Activated gamma-delta T cell (primary cell): ENCODE measurements around the gene SLCO3A1.
"Not testable (repeated sequence)": the region's sequence is repeated elsewhere in the genome, so short reads cannot be mapped to it uniquely, and the experiment has no call there.

Experiments used
- DNase-seq: peaks from one replicate; lab custom pipeline; 2025; lab: John Stamatoyannopoulos, UW

The SLCO3A1 gene

DNA sequence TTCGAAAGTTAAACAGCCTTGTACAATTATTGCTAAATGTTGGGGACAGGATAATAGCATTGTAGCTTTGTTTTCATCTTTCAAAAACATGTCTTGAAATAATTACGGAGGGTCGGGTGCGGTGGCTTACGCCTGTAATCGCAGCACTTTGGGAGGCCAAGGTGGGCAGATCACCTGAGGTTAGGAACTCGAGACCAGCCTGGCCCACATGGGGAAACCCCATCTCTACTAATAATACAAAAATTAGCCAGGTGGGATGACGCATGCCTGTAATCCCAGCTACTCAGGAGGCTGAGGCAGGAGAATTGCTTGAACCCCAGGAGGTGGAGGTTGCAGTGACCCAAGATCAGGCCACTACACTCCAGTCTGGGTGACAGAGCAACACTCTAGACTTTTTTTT is 216.7 kb downstream of the SLCO3A1 start:
- DNase-seq, result not testable (repeated sequence)

- DNase-seq, result no peak
Measured at GRCh38 chr15:92071045-92071634, 217.6 kb downstream of the SLCO3A1 start.

DNA sequence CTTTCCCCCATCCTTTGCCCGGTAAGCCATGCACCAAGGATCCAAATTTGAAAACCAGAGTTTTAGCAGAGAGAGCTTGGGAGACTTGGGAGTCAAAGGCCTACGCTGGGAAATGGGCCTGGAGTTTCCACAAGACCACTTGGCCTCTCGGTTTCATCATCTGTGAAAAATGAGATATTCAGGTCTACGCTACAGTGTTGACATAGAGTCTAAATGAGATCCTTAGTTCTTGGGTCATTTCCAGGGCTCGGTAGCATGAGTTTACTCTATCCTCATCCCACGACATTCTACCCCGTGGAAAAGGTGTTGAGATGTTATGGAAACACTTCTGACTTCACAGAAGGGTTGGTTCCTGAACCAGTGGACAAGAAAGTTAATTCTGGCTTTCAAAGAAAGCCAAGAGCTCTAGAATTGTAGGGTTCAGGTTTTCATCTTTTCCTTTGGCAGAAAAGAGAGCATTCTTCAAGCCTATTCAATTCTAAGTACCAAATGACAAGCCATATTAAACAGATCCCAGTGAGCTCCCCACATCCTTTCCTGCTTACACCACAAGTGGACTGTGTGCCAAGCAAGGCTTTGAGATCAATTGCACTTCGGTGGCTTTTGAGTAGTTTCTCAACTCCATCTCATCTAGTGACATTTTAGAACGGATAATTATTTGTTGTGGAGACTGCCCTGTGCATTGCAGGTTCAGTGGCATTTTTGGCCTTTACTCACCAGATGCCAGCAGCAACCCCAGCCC is 219.7 kb downstream of the SLCO3A1 start:
- no peak for DNase-seq

DNA sequence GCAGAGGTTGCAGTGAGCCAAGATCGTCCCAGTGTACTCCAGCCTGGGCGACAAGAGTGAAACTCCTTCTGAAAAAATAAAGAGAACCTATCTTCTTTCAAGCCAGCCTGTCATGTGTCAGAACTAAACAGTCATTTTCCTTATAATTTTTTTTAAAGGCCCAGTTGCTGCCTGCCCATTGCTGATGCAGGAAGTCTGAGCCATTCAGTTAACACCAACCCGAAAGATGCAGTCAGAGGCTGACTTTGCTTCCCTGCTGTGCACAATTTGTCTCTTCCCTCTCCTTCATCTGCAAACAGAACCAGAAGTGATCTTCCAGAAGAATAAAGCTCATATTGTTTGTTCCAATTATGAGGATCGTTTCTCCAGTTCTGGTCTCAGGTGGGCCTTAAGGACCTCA is 220.6 kb downstream of the SLCO3A1 start:
- DNase-seq, result no peak

- DNase-seq, result no peak
Measured at GRCh38 chr15:92074646-92075045, 221.1 kb downstream of the SLCO3A1 start.

GRCh38 chr15:92075764-92076163 is 222.3 kb downstream of the SLCO3A1 start:
- DNase-seq, result no peak

GRCh38 chr15:92076541-92076940 is 223.0 kb downstream of the SLCO3A1 start:
- DNase-seq, result no peak

- no peak for DNase-seq
Measured at GRCh38 chr15:92077353-92078085, 224.0 kb downstream of the SLCO3A1 start.

- DNase-seq, result no peak
Measured at GRCh38 chr15:92078270-92078669, 224.8 kb downstream of the SLCO3A1 start.

GRCh38 chr15:92079047-92079446 is 225.5 kb downstream of the SLCO3A1 start:
- DNase-seq, result no peak

DNA sequence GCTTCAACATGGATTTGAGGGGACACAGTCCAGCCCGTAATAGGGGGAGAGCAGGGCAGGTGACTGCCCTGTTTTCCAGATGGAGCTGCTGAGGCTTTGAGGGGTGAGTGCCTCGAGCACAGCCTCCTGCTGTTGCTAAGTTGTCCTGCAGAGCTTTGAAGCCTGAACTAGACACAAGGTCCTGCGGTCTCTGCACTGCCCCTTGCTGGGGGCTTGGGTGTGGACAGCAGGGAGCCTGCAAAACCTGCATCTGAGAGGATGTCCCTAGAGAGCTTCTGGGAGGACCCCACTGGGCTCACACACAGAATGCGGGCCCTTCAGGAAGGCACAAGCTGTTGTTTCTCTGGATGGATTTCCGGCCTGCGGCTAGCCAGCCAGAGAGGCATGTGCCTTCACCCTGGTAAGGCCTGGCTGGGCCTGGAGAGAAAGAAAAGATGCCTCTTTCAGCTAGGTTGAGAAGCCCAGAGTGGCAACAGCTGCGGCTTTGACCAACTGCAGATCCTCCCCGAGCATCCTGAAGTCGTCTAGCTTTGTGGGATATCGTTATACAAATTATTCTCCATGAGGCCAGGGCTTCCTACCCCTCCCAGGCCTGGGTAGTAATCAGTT is 226.2 kb downstream of the SLCO3A1 start:
- no peak for DNase-seq

DNA sequence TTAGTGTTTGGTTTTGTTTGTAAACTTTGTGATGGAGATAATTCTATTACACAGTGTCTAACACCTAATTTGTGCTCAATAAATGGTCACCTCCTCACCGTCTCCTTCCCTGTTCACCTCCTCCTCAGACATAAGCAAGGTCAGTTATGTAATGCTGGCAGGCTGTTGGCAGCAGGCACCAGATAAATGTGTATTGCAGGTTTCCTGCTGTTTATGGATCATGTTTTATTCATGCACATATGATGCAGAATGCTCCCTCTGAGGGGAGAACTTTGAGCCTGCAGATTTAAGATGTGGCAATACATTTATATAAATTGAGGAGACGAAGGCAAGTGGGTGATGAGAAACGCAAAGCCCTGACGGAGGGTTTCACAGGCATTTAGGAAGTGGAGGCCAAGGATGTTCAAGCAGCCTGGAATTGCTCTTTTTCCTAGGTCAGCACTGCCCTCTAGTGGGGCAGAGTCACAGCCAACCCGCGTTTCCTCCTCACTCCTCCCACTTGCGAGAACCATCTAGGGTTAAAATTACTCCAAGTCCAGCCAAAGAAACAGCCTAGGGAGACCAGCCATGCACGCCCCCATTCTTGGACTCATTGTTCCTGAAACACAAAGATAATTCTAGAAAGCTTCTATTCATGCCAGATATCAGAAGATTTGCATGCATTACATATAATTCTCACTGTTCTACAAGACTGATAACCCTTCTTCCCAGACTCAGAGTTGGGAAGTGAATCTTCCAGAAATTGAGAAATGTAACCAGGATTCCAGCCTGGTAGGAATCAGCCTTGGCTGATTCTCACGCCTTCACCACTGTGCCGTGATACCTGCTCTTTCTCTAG is 228.7 kb downstream of the SLCO3A1 start:
- DNase-seq, result no peak

- DNase-seq, result no peak
Measured at GRCh38 chr15:92083190-92083589, 229.7 kb downstream of the SLCO3A1 start.

DNA sequence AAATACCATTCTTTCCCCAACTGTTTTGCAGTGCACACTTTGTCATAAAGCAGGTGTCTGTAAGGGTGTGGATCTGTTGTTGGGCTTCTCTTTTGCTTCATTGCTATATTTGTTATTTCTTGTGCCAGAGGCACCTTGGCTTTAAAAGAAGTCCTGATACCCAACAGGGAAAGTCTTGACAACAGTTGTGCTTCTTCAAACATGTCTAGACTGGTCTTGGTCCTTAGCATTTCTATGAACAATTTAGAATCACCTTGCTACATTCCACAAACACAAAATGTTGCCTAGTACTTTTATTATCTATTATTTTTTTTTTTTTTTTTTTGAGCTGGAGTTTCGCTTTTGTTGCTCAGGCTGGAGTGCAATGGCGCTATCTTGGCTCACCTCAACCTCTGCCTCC is 233.7 kb downstream of the SLCO3A1 start:
- DNase-seq, result no peak

GRCh38 chr15:92091155-92091734 is 237.7 kb downstream of the SLCO3A1 start:
- no peak for DNase-seq

DNA sequence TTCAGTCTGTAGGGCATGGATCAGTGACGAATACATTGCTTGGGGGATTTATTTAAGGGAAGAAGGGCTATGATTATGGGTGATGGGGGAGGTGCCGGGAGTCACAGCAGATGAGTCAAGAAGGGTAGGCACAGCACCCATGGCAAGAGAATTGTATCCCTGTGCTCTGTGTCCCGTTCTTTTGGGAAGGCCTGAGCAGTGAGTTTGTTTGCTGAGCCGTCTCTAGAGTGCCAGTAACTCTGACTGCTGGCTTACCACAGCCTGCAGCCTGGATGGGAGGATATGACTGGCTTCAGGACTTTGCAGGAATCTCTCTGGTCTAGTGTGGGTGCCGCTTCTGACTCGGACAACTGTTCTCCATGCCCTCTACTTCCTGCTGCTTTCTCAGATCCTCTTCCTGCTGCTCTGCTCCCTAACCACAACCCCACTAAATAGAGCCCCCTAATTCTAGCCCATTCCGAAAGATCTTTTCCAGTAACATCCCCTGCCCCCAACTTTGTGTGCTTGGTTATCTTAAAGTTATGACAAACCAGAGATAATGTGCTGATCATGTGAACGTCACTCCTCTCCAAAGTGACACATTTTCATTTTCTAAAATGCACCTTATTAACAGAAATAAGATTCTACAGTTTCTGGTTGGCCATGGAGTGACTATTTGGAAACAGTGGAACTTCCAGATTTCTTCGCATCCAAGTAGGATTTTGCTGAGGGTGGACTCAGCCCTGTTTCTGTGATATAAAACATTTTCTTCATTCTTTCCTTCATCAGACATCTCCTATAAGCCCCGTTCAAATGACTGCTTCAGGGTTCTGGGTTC is 239.0 kb downstream of the SLCO3A1 start:
- no peak for DNase-seq

- no peak for DNase-seq
Measured at GRCh38 chr15:92095693-92096092, 242.2 kb downstream of the SLCO3A1 start.

GRCh38 chr15:92097474-92098178 is 244.1 kb downstream of the SLCO3A1 start:
- DNase-seq, result no peak

- DNase-seq, result no peak
Measured at GRCh38 chr15:92098869-92099268, 245.4 kb downstream of the SLCO3A1 start.

DNA sequence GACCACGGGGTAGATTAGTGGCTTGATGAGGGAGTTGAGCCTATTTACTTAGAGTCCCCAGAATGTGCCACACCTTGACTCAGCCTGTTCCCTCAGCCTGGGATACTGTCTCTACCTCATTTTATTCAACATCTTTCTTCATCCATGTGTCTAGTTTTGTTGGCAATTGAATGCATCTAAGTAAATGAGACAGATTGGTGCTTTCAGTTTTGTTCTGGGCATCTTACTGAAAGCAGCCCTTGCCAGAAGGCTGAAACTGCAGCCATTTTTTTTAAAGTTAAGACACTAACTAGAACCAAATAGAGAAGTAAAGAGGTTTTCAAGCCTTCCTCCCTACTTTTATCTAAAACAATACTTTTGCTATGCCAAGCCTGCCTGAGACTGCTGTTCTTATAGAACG is 246.8 kb downstream of the SLCO3A1 start:
- DNase-seq, result no peak
